HCT116 (cell line): Measurements from ENCODE around the gene MAN2C1. TPM values are rescaled to one million over a fixed set of nuclear protein-coding genes. Genes with fewer than 3 reads are reported as not detected.

Experiments used
- ATAC-seq: fragments of 200-7000 bp; cut with Tn5 transposase; 2 replicates; pipeline ENCODE4 v1.9.1; 2020; ENCODE audit warnings: mild to moderate bottlenecking, moderate library complexity
- BruUV-seq: library from RNA; stranded (reverse); fragments of 400-500 nt; replicated peaks from 2 replicates; lab custom pipeline; 2021; lab: Mats Ljungman, UMichigan
- CTCF ChIA-PET: fragments of 300-600 bp; sonication (Branson Sonifier 250); formaldehyde crosslinking; loops from one replicate; lab custom pipeline; 2021; ENCODE audit warnings: antibody characterized with exemption; lab: Charles Lee
- POLR2A ChIA-PET: fragments of 300-600, 350-600 bp; sonication (Branson Sonifier 250); formaldehyde crosslinking; loops from one replicate; lab custom pipeline; 2021; ENCODE audit warnings: antibody characterized with exemption; lab: Charles Lee
- RAD21 ChIA-PET, 2 experiments: fragments of 300-600 bp; sonication (Branson Sonifier 250); formaldehyde crosslinking; loops; one replicate each; lab custom pipeline; 2023; ENCODE audit warnings: low total read pairs in 2 of 2; ENCODE audit not compliant: uncharacterized antibody in 2 of 2, unreplicated experiment in 2 of 2, low non-redundant PET in 1 of 2; lab: Charles Lee
- DNase-seq: peaks from one replicate; pipeline ENCODE4 v3.0.0-alpha.2; 2010; ENCODE audit warnings: low read depth, low spot score
- H2AFZ ChIP-seq: fragments of 200-600 bp; shearing (Covaris generic), sonication (generic); 2 replicates; pipeline ENCODE4 v1.6.1; 2017; ENCODE audit warnings: low read depth, mixed run types, mixed read lengths, antibody characterized with exemption, low read length; ENCODE audit not compliant: poor library complexity, severe bottlenecking
- H3K27ac ChIP-seq: 2 replicates; pipeline ENCODE4 v1.5.1; 2012; ENCODE audit warnings: low read depth, low read length
- H3K27me3 ChIP-seq: fragments of 200-600 bp; sonication (generic); 2 replicates; pipeline ENCODE4 v1.6.1; 2016; ENCODE audit warnings: mixed run types, low read length, mixed read lengths; ENCODE audit not compliant: insufficient read depth
- H3K36me3 ChIP-seq, 2 experiments: fragments of 200-500 bp in 1 of 2; fragments of 200-600 bp in 1 of 2; sonication (Bioruptor generic) in 1 of 2; sonication (generic) in 1 of 2; 2 replicates each; pipeline versions ENCODE4 v1.5.1 to v1.6.1; 2014 to 2016; ENCODE audit warnings: low read length in 2 of 2, inconsistent platforms in 1 of 2, mixed read lengths in 1 of 2, mixed run types in 1 of 2; ENCODE audit not compliant: insufficient read depth in 2 of 2, control insufficient read depth in 1 of 2
- H3K4me1 ChIP-seq, 2 experiments: fragments of 200-600 bp in 1 of 2; sonication (generic) in 1 of 2; 2 replicates each; pipeline versions ENCODE4 v1.5.1 to v1.6.1; 2012 to 2017; ENCODE audit warnings: low read length in 2 of 2, inconsistent platforms in 1 of 2, mild to moderate bottlenecking in 1 of 2, mixed read lengths in 1 of 2, mixed run types in 1 of 2, moderate library complexity in 1 of 2; ENCODE audit not compliant: insufficient read depth in 2 of 2, control insufficient read depth in 1 of 2
- H3K4me2 ChIP-seq: fragments of 200-600 bp; sonication (generic); 2 replicates; pipeline ENCODE4 v1.6.1; 2017; ENCODE audit warnings: mixed run types, low read length, mixed read lengths
- H3K4me3 ChIP-seq, 2 experiments: fragments of 200-600 bp in 1 of 2; sonication (generic) in 1 of 2; replicated peaks in 1 of 2; 2 replicates each; pipeline ENCODE4 v1.5.1; 2011 to 2016; ENCODE audit warnings: low read length in 2 of 2, control low read depth in 1 of 2, low read depth in 1 of 2, mild to moderate bottlenecking in 1 of 2, mixed read lengths in 1 of 2, mixed run types in 1 of 2
- H3K79me2 ChIP-seq: fragments of 200-600 bp; sonication (generic); 2 replicates; pipeline ENCODE4 v1.6.1; 2017; ENCODE audit warnings: mild to moderate bottlenecking, mixed run types, low read length, moderate library complexity, mixed read lengths; ENCODE audit not compliant: insufficient read depth
- H3K9ac ChIP-seq: fragments of 200-600 bp; sonication (generic); 2 replicates; pipeline ENCODE4 v1.6.1; 2016; ENCODE audit warnings: low read length, mixed read lengths
- H3K9me2 ChIP-seq: fragments of 200-600 bp; sonication (generic), shearing (Covaris generic); 2 replicates; pipeline ENCODE4 v1.6.1; 2017; ENCODE audit warnings: mixed run types, mild to moderate bottlenecking, moderate library complexity; ENCODE audit not compliant: insufficient read depth
- H3K9me3 ChIP-seq, 2 experiments: fragments of 200-500 bp in 1 of 2; fragments of 200-600 bp in 1 of 2; sonication (Bioruptor generic) in 1 of 2; sonication (generic) in 1 of 2; 2 replicates each; pipeline ENCODE4 v1.6.1; 2014 to 2017; ENCODE audit warnings: low read length in 2 of 2, mixed read lengths in 2 of 2, inconsistent platforms in 1 of 2, low read depth in 1 of 2, mild to moderate bottlenecking in 1 of 2, mixed run types in 1 of 2, moderate library complexity in 1 of 2; ENCODE audit not compliant: control insufficient read depth in 1 of 2, insufficient read depth in 1 of 2
- H4K20me1 ChIP-seq: fragments of 200-600 bp; sonication (generic), shearing (Covaris generic); 2 replicates; pipeline ENCODE4 v1.6.1; 2017; ENCODE audit warnings: mixed run types, mild to moderate bottlenecking, moderate library complexity; ENCODE audit not compliant: insufficient read depth
- ATF3 ChIP-seq: IDR thresholded peaks from 2 replicates; pipeline ENCODE4 v1.6.1; 2012
- CBX3 ChIP-seq: IDR thresholded peaks from 2 replicates; pipeline ENCODE4 v1.6.1; 2012; ENCODE audit warnings: low read depth
- POLR2AphosphoS5 ChIP-seq: IDR thresholded peaks from 2 replicates; pipeline ENCODE4 v1.6.1; 2011; ENCODE audit warnings: mild to moderate bottlenecking, low read depth, low read length, moderate library complexity
- YY1 ChIP-seq: IDR thresholded peaks from 2 replicates; pipeline ENCODE4 v1.6.1; 2011; ENCODE audit warnings: low read length, low read depth, moderate library complexity, mild to moderate bottlenecking; ENCODE audit not compliant: insufficient replicate concordance; ENCODE audit errors: extremely low read depth
- ZFX ChIP-seq: fragments of 450-650 bp; IDR thresholded peaks from 2 replicates; pipeline ENCODE4 v1.6.1; 2017
- intact Hi-C: fragments of 100-400 bp; cut with micrococcal nuclease; formaldehyde crosslinking; loops from 2 replicates; pipeline ENCODE4 v1.10.0; 2022
- total RNA-seq: library from RNA; stranded (reverse); gene quantifications from one replicate; pipeline ENCODE4 v1.2.1, GENCODE V29; 2021; ENCODE audit not compliant: unreplicated experiment
- TF ChIP-seq, protein P1 (sequence below): IDR thresholded peaks from 2 replicates; pipeline ENCODE4 v1.6.1; 2012; ENCODE audit warnings: low read depth
- TF ChIP-seq, protein P2 (sequence below): IDR thresholded peaks from 2 replicates; pipeline ENCODE4 v1.6.1; 2011; ENCODE audit warnings: mild to moderate bottlenecking, low read length, moderate library complexity; ENCODE audit not compliant: insufficient replicate concordance; ENCODE audit errors: extremely low read depth

MAN2C1 gene
- total RNA-seq, 1 experiment from 2014 or later = 118 TPM

DNA sequence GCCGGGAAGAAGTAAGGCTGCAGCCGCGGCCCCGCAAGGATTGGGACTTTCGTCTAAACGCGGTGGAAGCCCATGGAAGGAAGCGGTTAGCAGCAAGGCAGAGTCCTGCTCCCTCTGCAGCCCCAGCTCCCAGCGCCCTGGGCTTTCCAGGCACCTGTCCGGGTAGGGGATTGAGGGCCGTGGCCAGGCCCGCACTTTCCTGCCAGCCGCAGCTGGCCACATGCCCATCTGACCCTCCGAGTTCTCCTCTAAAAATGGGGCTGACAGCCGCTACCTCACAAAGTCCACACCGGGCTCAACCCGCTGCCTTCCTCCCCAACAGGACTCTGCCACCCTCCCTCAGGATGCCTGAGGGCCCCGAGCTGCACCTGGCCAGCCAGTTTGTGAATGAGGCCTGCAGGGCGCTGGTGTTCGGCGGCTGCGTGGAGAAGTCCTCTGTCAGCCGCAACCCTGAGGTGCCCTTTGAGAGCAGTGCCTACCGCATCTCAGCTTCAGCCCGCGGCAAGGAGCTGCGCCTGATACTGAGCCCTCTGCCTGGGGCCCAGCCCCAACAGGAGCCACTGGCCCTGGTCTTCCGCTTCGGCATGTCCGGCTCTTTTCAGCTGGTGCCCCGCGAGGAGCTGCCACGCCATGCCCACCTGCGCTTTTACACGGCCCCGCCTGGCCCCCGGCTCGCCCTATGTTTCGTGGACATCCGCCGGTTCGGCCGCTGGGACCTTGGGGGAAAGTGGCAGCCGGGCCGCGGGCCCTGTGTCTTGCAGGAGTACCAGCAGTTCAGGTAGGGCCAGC is 19.7 kb downstream of the MAN2C1 start:
- no peak for DNase-seq
- BruUV-seq = no TSS peak
- H3K9me2 ChIP-seq = no peaks in the 10 kb centered on the region
- no peaks in the 10 kb centered on the region for H3K79me2 ChIP-seq
- no peaks in the 10 kb centered on the region for H3K27me3 ChIP-seq
- peak overlapping the region; percentile 93 for H3K4me2 ChIP-seq
- TF ChIP-seq, protein P1, sequence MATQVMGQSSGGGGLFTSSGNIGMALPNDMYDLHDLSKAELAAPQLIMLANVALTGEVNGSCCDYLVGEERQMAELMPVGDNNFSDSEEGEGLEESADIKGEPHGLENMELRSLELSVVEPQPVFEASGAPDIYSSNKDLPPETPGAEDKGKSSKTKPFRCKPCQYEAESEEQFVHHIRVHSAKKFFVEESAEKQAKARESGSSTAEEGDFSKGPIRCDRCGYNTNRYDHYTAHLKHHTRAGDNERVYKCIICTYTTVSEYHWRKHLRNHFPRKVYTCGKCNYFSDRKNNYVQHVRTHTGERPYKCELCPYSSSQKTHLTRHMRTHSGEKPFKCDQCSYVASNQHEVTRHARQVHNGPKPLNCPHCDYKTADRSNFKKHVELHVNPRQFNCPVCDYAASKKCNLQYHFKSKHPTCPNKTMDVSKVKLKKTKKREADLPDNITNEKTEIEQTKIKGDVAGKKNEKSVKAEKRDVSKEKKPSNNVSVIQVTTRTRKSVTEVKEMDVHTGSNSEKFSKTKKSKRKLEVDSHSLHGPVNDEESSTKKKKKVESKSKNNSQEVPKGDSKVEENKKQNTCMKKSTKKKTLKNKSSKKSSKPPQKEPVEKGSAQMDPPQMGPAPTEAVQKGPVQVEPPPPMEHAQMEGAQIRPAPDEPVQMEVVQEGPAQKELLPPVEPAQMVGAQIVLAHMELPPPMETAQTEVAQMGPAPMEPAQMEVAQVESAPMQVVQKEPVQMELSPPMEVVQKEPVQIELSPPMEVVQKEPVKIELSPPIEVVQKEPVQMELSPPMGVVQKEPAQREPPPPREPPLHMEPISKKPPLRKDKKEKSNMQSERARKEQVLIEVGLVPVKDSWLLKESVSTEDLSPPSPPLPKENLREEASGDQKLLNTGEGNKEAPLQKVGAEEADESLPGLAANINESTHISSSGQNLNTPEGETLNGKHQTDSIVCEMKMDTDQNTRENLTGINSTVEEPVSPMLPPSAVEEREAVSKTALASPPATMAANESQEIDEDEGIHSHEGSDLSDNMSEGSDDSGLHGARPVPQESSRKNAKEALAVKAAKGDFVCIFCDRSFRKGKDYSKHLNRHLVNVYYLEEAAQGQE = no peak
- TF ChIP-seq YY1 (no peak), ATF3 (no peak), ZFX (no peak), CBX3 (no peak), POLR2AphosphoS5 (0 out of 2 replicates have a peak, but pooled peaks have one; percentile 6)
- TF ChIP-seq, protein P2, sequence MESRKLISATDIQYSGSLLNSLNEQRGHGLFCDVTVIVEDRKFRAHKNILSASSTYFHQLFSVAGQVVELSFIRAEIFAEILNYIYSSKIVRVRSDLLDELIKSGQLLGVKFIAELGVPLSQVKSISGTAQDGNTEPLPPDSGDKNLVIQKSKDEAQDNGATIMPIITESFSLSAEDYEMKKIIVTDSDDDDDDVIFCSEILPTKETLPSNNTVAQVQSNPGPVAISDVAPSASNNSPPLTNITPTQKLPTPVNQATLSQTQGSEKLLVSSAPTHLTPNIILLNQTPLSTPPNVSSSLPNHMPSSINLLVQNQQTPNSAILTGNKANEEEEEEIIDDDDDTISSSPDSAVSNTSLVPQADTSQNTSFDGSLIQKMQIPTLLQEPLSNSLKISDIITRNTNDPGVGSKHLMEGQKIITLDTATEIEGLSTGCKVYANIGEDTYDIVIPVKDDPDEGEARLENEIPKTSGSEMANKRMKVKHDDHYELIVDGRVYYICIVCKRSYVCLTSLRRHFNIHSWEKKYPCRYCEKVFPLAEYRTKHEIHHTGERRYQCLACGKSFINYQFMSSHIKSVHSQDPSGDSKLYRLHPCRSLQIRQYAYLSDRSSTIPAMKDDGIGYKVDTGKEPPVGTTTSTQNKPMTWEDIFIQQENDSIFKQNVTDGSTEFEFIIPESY = no peak
- RAD21 ChIA-PET = no interaction called here
- POLR2A ChIA-PET = no interaction called here
- CTCF ChIA-PET = no interaction called here
- H3K4me3 ChIP-seq = peak overlapping the region; percentile 78 to 87
- peak overlapping the region; percentile 85; the same call in 1 of the 2 replicates for H3K27ac ChIP-seq
- peaks cover 6 to 15% of the 10 kb centered on the region in 2 experiments; a peak in 3 of 4 replicates for H3K4me1 ChIP-seq
- no peaks in the 10 kb centered on the region for H3K36me3 ChIP-seq
- intact Hi-C loops = no loop called here
- H3K9ac ChIP-seq = peak overlapping the region; percentile 81
- H3K9me3 ChIP-seq = no peaks in the 10 kb centered on the region
- ATAC-seq = peak; percentile 1; the same call in 1 of the 2 replicates
- H2AFZ ChIP-seq = no peak overlapping the region
- no peaks in the 10 kb centered on the region for H4K20me1 ChIP-seq
